ENCODE results near the gene CPNE4.

Gene CPNE4

DNA sequence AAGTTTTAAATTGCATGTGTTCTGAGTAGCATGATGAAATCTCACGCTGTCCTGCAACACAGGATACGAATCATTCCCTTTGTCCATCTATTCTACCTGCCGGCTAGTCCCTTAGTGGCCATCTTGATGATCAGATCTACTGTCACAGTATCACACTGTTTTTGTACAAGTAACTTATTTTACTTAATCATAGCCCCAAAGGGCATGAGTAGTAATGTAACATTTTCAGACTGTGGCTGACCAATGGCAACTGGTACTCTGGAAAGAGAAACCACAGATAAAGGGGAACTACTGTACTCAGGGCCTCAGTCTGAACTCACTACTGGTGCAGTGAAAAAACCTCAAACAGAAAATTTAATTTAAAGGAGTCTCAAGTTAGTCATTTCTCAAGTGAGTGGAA lies 404.7 kb downstream of the CPNE4 start:
- TF ChIP-seq, protein P1, sequence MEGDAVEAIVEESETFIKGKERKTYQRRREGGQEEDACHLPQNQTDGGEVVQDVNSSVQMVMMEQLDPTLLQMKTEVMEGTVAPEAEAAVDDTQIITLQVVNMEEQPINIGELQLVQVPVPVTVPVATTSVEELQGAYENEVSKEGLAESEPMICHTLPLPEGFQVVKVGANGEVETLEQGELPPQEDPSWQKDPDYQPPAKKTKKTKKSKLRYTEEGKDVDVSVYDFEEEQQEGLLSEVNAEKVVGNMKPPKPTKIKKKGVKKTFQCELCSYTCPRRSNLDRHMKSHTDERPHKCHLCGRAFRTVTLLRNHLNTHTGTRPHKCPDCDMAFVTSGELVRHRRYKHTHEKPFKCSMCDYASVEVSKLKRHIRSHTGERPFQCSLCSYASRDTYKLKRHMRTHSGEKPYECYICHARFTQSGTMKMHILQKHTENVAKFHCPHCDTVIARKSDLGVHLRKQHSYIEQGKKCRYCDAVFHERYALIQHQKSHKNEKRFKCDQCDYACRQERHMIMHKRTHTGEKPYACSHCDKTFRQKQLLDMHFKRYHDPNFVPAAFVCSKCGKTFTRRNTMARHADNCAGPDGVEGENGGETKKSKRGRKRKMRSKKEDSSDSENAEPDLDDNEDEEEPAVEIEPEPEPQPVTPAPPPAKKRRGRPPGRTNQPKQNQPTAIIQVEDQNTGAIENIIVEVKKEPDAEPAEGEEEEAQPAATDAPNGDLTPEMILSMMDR (IDR thresholded peaks at IDR 0.05) = no peak

DNA sequence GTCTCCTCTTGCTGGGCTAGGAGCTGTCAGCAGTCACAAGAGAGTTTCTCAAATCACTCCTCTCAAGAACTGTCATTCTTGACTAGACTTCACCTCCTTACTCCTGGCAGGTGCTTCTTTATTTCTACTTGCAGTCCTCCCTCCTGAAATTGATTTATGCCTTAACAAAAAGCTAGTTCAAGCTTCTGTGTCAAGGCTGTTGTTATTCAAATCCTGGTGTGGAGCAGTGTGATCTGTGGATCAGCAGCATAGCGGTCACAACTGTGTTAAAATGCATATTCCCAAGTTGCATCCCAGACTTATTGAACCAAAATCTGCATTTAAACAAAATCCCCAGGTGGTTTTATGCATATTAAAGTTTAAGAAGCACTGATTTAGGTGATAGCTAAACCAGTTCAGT lies 411.4 kb downstream of the CPNE4 start:
- TF ChIP-seq, protein P1 (IDR thresholded peaks at IDR 0.05) = no peak

DNA sequence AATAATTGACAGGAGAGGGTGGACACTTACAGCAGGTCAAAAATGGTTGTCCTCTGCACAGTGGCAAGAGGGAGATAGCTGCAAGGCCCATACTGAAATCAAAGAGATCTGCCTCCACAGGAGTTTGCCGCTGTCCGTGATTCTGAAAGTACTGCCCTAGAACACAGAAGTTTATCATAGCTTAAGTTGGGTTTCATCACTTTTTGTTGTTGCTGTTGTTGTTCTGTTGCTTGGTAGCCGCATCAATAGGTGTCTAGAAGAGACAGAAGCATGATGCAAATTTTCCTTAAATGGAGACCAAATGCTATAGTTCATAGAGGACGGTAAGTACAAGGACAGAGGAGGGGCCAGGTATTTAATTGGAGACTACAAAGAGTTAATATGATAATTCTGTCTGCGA lies 412.1 kb downstream of the CPNE4 start:
- TF ChIP-seq, protein P1 (IDR thresholded peaks at IDR 0.05) = no peak

DNA sequence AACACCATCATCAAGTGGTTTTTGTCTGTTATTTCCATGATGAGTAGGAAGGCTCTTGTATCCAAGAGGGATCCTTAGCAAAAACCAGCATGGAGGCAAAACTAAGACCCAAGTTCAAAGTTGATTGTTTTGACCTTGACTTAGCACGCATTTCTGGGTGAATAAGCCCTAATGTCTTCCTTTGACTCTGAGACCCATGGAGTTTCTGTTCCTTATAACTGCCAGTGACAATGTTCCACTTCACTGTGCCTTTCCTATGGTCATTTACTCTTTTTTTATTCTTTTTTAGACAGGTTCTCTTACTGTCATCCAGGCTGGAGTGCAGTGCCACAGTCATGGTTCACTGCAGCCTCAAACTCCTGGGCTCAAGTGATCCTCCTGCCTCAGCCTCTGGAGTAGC lies 413.8 kb downstream of the CPNE4 start:
- TF ChIP-seq, protein P1 (IDR thresholded peaks at IDR 0.05) = no peak

DNA sequence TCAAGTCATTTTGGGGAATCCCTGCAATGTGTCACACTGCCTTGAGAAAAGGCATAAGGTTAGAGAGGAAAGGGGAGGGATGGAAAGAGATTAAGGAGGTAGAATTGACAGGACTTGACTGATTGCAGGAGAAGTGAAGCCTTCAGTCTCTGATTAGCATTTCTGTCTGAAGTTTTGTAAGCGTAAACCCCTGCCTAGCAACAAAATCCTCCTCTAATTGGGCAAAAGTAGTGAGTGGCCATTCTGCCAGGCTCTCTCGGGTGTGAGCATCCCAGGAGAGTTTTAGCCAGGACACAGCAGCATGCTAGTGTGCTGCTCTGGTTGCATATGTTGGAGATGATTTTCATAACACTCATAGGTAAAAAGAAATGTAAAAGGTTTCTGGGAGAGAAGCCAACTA lies 415.0 kb downstream of the CPNE4 start:
- TF ChIP-seq, protein P1 (IDR thresholded peaks at IDR 0.05) = no peak

DNA sequence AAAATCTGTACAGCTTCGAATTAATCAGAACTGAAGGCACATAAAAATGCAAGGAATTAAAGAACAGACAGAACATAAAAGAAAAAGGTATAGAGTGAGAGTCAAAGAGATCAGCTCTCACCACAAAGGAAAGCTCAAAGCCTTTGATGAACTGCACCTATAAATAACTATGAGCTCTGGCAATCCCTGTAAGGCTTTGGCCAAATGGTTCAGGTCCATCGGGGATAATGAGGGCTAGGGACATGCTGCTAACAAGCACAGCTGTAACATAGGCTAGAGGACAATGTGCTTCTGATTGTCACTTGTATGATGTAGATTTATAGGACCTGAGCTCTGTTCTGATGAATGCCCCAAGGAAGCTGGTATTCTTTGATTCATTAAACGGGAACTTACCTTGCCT lies 418.1 kb downstream of the CPNE4 start:
- TF ChIP-seq, protein P1 (IDR thresholded peaks at IDR 0.05) = no peak

DNA sequence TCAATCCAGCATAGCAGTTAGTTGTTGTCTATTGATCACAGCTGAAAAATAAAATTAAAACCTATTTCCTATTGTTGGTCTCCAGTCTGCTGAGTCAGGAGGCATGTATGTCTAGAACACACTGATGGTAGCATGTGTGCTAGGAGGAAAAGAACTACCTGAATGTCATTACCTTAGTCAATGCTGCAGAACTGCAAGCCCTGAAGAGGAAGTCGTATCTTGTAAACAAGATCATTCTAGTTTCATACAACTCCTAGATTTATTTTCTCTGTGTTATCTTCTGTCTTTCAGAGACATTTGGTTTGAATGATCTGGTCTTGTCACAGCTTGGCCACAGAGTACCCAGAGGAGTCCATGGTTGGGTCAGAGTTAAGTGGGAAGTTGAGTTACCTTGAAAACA lies 422.1 kb downstream of the CPNE4 start:
- TF ChIP-seq, protein P1 (IDR thresholded peaks at IDR 0.05) = no peak

DNA sequence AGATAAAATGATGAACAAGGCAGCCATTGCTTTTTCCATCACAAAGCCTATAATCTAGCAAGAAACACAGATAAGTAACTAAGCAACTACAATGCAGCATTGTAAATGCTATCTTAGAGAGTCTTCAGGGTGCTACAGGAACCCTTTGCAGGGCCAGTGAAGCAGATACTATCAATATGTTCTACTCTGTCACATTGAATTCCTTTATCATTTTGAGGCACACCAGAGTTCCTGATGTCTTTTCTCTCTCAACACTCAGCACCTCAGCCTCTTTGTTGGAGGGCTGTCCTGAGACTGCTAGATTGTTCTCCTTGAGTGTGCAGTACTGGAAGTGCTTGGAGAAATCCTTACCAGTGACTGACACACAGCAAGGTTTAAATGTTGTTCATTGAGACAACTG lies 424.6 kb downstream of the CPNE4 start:
- TF ChIP-seq, protein P1 (IDR thresholded peaks at IDR 0.05) = no peak

All from LNCAP (cell line).